ENCODE results near the gene MINDY3.

- TF ChIP-seq ZNF274 (IDR thresholded peaks at IDR 0.05; ENCODE audit: low read depth, low read length): no peak
- no peak for TF ChIP-seq YY1 (IDR thresholded peaks at IDR 0.05; ENCODE audit: insufficient read depth, insufficient read length)
Measured at GRCh38 chr10:15863323-15863722, 3.0 kb upstream of the MINDY3 start.
